HepG2 (cell line): ENCODE measurements around the gene SASS6. TPM values are rescaled to one million over a fixed set of nuclear protein-coding genes. Genes with fewer than 3 reads are reported as not detected.

ENCODE experiments used
- CSRNP2 ChIP-seq: sonication (generic); formaldehyde crosslinking; conservative IDR thresholded peaks from 2 replicates; pipeline ENCODE4 v1.8.0; 2022; ENCODE audit warnings: low read depth, missing genetic modification reagents
- ETV5 ChIP-seq: IDR thresholded peaks from 2 replicates; pipeline ENCODE4 v1.6.1; 2018; ENCODE audit warnings: missing biosample characterization, missing genetic modification reagents, inconsistent platforms, borderline replicate concordance
- POGK ChIP-seq: sonication (generic); formaldehyde crosslinking; conservative IDR thresholded peaks from 2 replicates; pipeline ENCODE4 v1.8.0; 2022; ENCODE audit warnings: mild to moderate bottlenecking, moderate library complexity, missing genetic modification reagents
- RBFOX2 ChIP-seq: fragments of 200-400 bp; formaldehyde crosslinking; IDR thresholded peaks from 2 replicates; pipeline ENCODE4 v1.6.1; 2017; ENCODE audit warnings: low read depth, mild to moderate bottlenecking, low read length
- SNAPC2 ChIP-seq: sonication (generic); formaldehyde crosslinking; IDR thresholded peaks from 2 replicates; pipeline ENCODE4 v1.8.1; 2022; ENCODE audit warnings: mild to moderate bottlenecking, missing genetic modification reagents
- UBTF ChIP-seq: sonication (generic); formaldehyde crosslinking; IDR thresholded peaks from 2 replicates; pipeline ENCODE4 v1.4.0; 2020; ENCODE audit warnings: mild to moderate bottlenecking, missing genetic modification reagents
- ZFY ChIP-seq: sonication (generic); formaldehyde crosslinking; IDR thresholded peaks from 2 replicates; pipeline ENCODE4 v1.4.0; 2020; ENCODE audit warnings: missing genetic modification reagents
- ZNF318 ChIP-seq: sonication (generic); formaldehyde crosslinking; IDR thresholded peaks from 2 replicates; pipeline ENCODE4 v1.4.0; 2020; ENCODE audit warnings: mild to moderate bottlenecking, missing genetic modification reagents
- ZNF496 ChIP-seq: sonication (generic); formaldehyde crosslinking; IDR thresholded peaks from 2 replicates; pipeline ENCODE4 v1.8.1; 2023; ENCODE audit warnings: mild to moderate bottlenecking, moderate library complexity, missing genetic modification reagents; ENCODE audit not compliant: insufficient replicate concordance
- polyA plus RNA-seq, 8 experiments: library from polyadenylated mRNA; depleted of rRNA in 3 of 8; stranded (reverse) in 7 of 8; unstranded in 1 of 8; fragments of >200 nt; fragmentation: Illumina TruSeq in 4 of 8; extraction: Trizol in 4 of 8; gene quantifications; 2 replicates each; pipeline versions ENCODE4 v1.2.1 to v1.2.3, GENCODE V29; 2011 to 2016; ENCODE audit warnings: low read depth in 4 of 8, missing spikeins in 1 of 8, mixed read lengths in 1 of 8; ENCODE audit not compliant: insufficient read depth in 1 of 8
- total RNA-seq, 5 experiments: library from RNA; depleted of rRNA; stranded (reverse); fragments of >200 nt; fragmentation: Illumina TruSeq; extraction: Trizol; gene quantifications; 2 replicates each; pipeline ENCODE4 v1.2.3, GENCODE V29; 2016; ENCODE audit warnings: low read depth in 1 of 5
- TF ChIP-seq, protein P1 (sequence below): sonication (generic); formaldehyde crosslinking; IDR thresholded peaks from 2 replicates; pipeline ENCODE4 v1.9.0; 2021; ENCODE audit warnings: missing genetic modification reagents, borderline replicate concordance

SASS6 gene
- total and polyA plus RNA-seq, 2 of the 13 experiments (the other 11 are each of a cell fraction or from before 2014, with no cell fraction given) = 2.3 to 10.7 TPM

DNA sequence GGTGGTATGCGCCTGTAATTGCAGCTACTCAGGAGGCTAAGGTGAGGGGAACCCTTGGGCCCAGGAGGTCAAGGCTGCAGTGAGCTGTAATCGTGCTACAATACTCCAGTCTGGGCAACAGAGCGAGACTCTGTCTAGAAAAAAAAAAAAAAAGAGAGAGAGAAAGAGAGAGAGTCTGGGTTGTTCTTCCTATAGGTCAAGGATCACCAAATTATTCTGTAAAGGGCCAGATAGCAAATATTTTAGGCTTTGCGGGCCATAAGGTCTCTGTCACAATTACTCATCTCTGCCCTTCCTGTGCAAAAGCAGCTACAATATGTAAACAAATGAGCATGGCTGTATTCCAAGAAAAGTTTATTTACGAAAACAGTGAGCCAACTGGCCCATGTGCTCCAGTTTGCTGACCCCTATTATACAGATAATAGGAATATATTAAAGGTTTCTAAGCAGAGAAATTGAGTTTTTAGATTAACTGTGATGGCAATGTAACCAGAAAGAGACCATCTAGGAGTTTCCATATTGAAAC lies 2.1 kb downstream of the SASS6 start (continued):
- TF ChIP-seq ZNF318 (CRISPR knock-in tag) (no peak), ETV5 (CRISPR knock-in tag) (peak; percentile 60; the same call in 1 of the 2 replicates), CSRNP2 (CRISPR knock-in tag) (no peak), ZFY (CRISPR knock-in tag) (no peak), SNAPC2 (CRISPR knock-in tag) (no peak), RBFOX2 (no peak), UBTF (no peak), ZNF496 (CRISPR knock-in tag) (no peak), POGK (CRISPR knock-in tag) (no peak)
- TF ChIP-seq, protein P1, sequence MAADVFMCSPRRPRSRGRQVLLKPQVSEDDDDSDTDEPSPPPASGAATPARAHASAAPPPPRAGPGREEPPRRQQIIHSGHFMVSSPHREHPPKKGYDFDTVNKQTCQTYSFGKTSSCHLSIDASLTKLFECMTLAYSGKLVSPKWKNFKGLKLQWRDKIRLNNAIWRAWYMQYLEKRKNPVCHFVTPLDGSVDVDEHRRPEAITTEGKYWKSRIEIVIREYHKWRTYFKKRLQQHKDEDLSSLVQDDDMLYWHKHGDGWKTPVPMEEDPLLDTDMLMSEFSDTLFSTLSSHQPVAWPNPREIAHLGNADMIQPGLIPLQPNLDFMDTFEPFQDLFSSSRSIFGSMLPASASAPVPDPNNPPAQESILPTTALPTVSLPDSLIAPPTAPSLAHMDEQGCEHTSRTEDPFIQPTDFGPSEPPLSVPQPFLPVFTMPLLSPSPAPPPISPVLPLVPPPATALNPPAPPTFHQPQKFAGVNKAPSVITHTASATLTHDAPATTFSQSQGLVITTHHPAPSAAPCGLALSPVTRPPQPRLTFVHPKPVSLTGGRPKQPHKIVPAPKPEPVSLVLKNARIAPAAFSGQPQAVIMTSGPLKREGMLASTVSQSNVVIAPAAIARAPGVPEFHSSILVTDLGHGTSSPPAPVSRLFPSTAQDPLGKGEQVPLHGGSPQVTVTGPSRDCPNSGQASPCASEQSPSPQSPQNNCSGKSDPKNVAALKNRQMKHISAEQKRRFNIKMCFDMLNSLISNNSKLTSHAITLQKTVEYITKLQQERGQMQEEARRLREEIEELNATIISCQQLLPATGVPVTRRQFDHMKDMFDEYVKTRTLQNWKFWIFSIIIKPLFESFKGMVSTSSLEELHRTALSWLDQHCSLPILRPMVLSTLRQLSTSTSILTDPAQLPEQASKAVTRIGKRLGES (CRISPR knock-in tag) = no peak
